Activated T-cell treated with anti-CD3 and anti-CD28 coated beads, Interleukin-2, amount 50 U/mL, for 72 hours (primary cell): ENCODE data around the gene DIAPH3. TPM values are rescaled to one million over a fixed set of nuclear protein-coding genes. Genes with fewer than 3 reads are reported as not detected.

Experiments
- ATAC-seq, 2 donors: fragments of 150-1000 bp; cut with Tn5 transposase; replicated peaks in 1 of 2; 2 replicates each; pipeline ENCODE4 v1.10.0; 2021; ENCODE audit warnings: moderate library complexity in 2 of 2, mild to moderate bottlenecking in 1 of 2
- DNase-seq, 2 donors: peaks; one replicate each; pipeline ENCODE4 v3.0.0; 2021 to 2022; ENCODE audit warnings: mixed read lengths in 1 of 2
- H3K27ac Mint-ChIP-seq: one replicate; pipeline ENCODE4 v1.8.0; 2022; ENCODE audit warnings: mild to moderate bottlenecking, moderate library complexity, mixed read lengths
- H3K27me3 Mint-ChIP-seq: one replicate; pipeline ENCODE4 v1.8.0; 2022; ENCODE audit warnings: low read depth, mixed read lengths
- H3K36me3 Mint-ChIP-seq, 2 donors: one replicate each; pipeline ENCODE4 v1.8.0; 2022; ENCODE audit warnings: mixed read lengths in 2 of 2, mild to moderate bottlenecking in 1 of 2; ENCODE audit not compliant: insufficient read depth in 2 of 2
- H3K4me1 Mint-ChIP-seq: one replicate; pipeline ENCODE4 v1.8.0; 2022; ENCODE audit warnings: low read depth, mixed read lengths
- H3K4me3 Mint-ChIP-seq, 2 donors: one replicate each; pipeline ENCODE4 v1.8.0; 2022; ENCODE audit warnings: mild to moderate bottlenecking in 2 of 2, mixed read lengths in 2 of 2, moderate library complexity in 2 of 2
- H3K9me3 Mint-ChIP-seq, 2 donors: one replicate each; pipeline ENCODE4 v1.8.0; 2022; ENCODE audit warnings: mixed read lengths in 2 of 2
- total RNA-seq, 2 donors: library from RNA; stranded (reverse); gene quantifications; one replicate each; pipeline ENCODE4 v1.2.3, GENCODE V29; 2022

Gene DIAPH3
- total RNA-seq, 2 donors from 2014 or later = 28.5 to 30.8 TPM

GRCh38 chr13:59746291-59746962, 417.3 kb downstream of the DIAPH3 start:
- no peaks in the 10 kb centered on the region for H3K27me3 Mint-ChIP-seq
- H3K4me3 Mint-ChIP-seq = no peak overlapping the region
- no peaks in the 10 kb centered on the region for H3K9me3 Mint-ChIP-seq
- H3K27ac Mint-ChIP-seq = no peak overlapping the region
- ATAC-seq = peak in 1 of 2 donors; percentile 56
- H3K4me1 Mint-ChIP-seq = no peaks in the 10 kb centered on the region
- DNase-seq = no peak
- no peaks in the 10 kb centered on the region for H3K36me3 Mint-ChIP-seq

DNA sequence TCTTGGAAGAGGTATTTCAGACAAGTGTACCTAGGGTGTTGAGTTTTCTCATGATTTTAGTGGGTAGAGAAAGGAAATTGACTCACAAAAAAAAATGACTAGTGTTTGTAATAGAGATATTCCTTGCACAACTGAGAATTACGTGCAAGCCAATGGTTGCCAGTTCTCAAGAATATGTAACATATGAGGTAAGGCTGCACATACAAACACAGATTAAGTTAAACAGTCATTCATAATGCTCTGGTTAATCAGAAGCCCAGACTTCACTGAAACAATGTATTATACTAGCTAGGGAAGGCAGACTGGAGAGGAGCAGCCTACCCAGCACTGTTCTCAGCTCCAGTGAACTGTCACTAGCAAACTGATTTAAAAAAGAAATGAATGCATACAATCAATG, 418.3 kb downstream of the DIAPH3 start:
- H3K9me3 Mint-ChIP-seq = no peaks in the 10 kb centered on the region
- DNase-seq = no peak
- H3K4me1 Mint-ChIP-seq = no peaks in the 10 kb centered on the region
- H3K36me3 Mint-ChIP-seq = no peaks in the 10 kb centered on the region
- no peak overlapping the region for H3K27ac Mint-ChIP-seq
- no peak overlapping the region for H3K4me3 Mint-ChIP-seq
- ATAC-seq = no peak
- H3K27me3 Mint-ChIP-seq = no peaks in the 10 kb centered on the region

- Mint-ChIP-seq H3K4me3 (no peak overlapping the region), H3K36me3 (no peaks in the 10 kb centered on the region), H3K9me3 (no peaks in the 10 kb centered on the region), H3K27me3 (no peaks in the 10 kb centered on the region), H3K4me1 (no peaks in the 10 kb centered on the region), H3K27ac (no peak overlapping the region)
- DNase-seq (no peak), ATAC-seq (no peak)
Measured at GRCh38 chr13:59744747-59745391, 418.9 kb downstream of the DIAPH3 start.

GRCh38 chr13:59743195-59743594, 420.5 kb downstream of the DIAPH3 start:
- ATAC-seq = no peak
- Mint-ChIP-seq H3K27me3 (no peaks in the 10 kb centered on the region), H3K27ac (no peak overlapping the region), H3K4me3 (no peak overlapping the region), H3K4me1 (no peaks in the 10 kb centered on the region), H3K9me3 (no peaks in the 10 kb centered on the region), H3K36me3 (no peaks in the 10 kb centered on the region)
- no peak for DNase-seq

DNA sequence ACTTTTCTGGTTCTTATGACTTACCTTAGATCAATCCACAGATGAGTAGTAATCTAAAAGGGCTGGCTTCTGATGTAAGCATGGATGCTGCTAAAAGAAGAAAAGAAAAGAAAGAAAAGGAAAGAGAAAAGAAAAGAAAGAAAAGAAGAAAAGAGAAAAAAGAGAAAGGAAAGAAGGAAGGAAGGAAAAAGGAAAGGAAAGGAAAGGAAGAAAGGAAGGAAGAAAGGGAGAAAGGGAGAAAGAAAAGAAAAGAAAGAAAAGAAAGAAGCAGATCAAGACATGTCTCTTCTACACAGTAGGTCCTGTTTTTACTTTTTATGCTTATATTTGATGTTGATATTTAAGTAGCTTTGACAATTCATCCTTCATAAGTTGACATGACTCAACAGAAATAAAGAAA, 421.3 kb downstream of the DIAPH3 start:
- Mint-ChIP-seq H3K27ac (no peak overlapping the region), H3K4me1 (no peaks in the 10 kb centered on the region), H3K27me3 (no peaks in the 10 kb centered on the region), H3K4me3 (no peak overlapping the region), H3K36me3 (no peaks in the 10 kb centered on the region), H3K9me3 (no peaks in the 10 kb centered on the region)
- no peak for DNase-seq
- no peak for ATAC-seq

GRCh38 chr13:59738921-59739320, 424.8 kb downstream of the DIAPH3 start:
- no peak overlapping the region for H3K27ac Mint-ChIP-seq
- DNase-seq = no peak
- no peaks in the 10 kb centered on the region for H3K27me3 Mint-ChIP-seq
- no peaks in the 10 kb centered on the region for H3K9me3 Mint-ChIP-seq
- no peak overlapping the region for H3K4me3 Mint-ChIP-seq
- no peaks in the 10 kb centered on the region for H3K36me3 Mint-ChIP-seq
- no peaks in the 10 kb centered on the region for H3K4me1 Mint-ChIP-seq
- ATAC-seq = no peak

DNA sequence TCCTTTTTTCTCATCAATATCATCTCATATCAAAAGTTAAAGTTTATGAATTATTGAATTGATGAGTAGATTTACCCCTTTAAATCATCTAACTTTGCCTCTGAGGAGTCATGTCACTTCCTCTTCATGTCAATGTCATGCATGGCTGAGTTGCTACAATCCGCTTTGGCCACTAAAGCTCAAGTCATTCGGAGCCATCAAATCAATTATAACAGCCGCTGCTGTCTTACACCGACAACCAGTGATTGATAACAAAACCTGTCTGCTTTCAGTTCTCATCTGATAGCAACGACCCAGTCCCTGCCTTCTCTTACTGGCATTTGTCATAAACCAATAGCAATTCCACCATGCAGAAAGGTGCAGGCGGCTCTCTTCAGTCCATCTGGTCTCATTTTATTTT, 429.3 kb downstream of the DIAPH3 start:
- Mint-ChIP-seq H3K27me3 (no peaks in the 10 kb centered on the region), H3K4me1 (no peaks in the 10 kb centered on the region), H3K36me3 (no peaks in the 10 kb centered on the region), H3K9me3 (no peaks in the 10 kb centered on the region), H3K4me3 (no peak overlapping the region), H3K27ac (no peak overlapping the region)
- ATAC-seq (peak in 1 of 2 donors; percentile 73), DNase-seq (peak in 1 of 2 donors; percentile 9)

- DNase-seq (no peak), ATAC-seq (no peak)
- no peaks in the 10 kb centered on the region for H3K27me3 Mint-ChIP-seq
- no peak overlapping the region for H3K27ac Mint-ChIP-seq
- H3K9me3 Mint-ChIP-seq = no peaks in the 10 kb centered on the region
- no peaks in the 10 kb centered on the region for H3K36me3 Mint-ChIP-seq
- H3K4me3 Mint-ChIP-seq = no peak overlapping the region
- H3K4me1 Mint-ChIP-seq = no peaks in the 10 kb centered on the region
Measured at GRCh38 chr13:59733744-59734143, 430.0 kb downstream of the DIAPH3 start.

- Mint-ChIP-seq H3K4me3 (no peak overlapping the region), H3K27me3 (no peaks in the 10 kb centered on the region), H3K27ac (no peak overlapping the region), H3K4me1 (no peaks in the 10 kb centered on the region), H3K9me3 (no peaks in the 10 kb centered on the region), H3K36me3 (no peaks in the 10 kb centered on the region)
- DNase-seq = no peak
- ATAC-seq = no peak
Measured at GRCh38 chr13:59730026-59730425, 433.7 kb downstream of the DIAPH3 start.

- Mint-ChIP-seq H3K4me3 (no peak overlapping the region), H3K9me3 (no peaks in the 10 kb centered on the region), H3K27me3 (no peaks in the 10 kb centered on the region), H3K27ac (no peak overlapping the region), H3K36me3 (no peaks in the 10 kb centered on the region), H3K4me1 (no peaks in the 10 kb centered on the region)
- DNase-seq (no peak), ATAC-seq (no peak)
Measured at GRCh38 chr13:59728896-59729545, 434.7 kb downstream of the DIAPH3 start.

GRCh38 chr13:59721926-59722910, 441.5 kb downstream of the DIAPH3 start:
- Mint-ChIP-seq H3K4me3 (no peak overlapping the region), H3K27ac (no peak overlapping the region), H3K27me3 (no peaks in the 10 kb centered on the region), H3K36me3 (no peaks in the 10 kb centered on the region), H3K4me1 (no peaks in the 10 kb centered on the region), H3K9me3 (no peaks in the 10 kb centered on the region)
- ATAC-seq (no peak), DNase-seq (no peak)

GRCh38 chr13:59715611-59716010, 448.1 kb downstream of the DIAPH3 start:
- DNase-seq (no peak), ATAC-seq (no peak)
- no peaks in the 10 kb centered on the region for H3K4me1 Mint-ChIP-seq
- no peaks in the 10 kb centered on the region for H3K36me3 Mint-ChIP-seq
- H3K27ac Mint-ChIP-seq = no peak overlapping the region
- H3K27me3 Mint-ChIP-seq = no peaks in the 10 kb centered on the region
- no peaks in the 10 kb centered on the region for H3K9me3 Mint-ChIP-seq
- H3K4me3 Mint-ChIP-seq = no peak overlapping the region
